GM19238 (cell line): ENCODE results near the gene ADCY5.

Experiments
- DNase-seq: peaks from one replicate; pipeline ENCODE4 v3.0.0; 2011; ENCODE audit warnings: low spot score; ENCODE audit not compliant: insufficient read length

The ADCY5 gene

GRCh38 chr3:123307064-123307463 is 141.8 kb downstream of the ADCY5 start:
- DNase-seq, result no peak

GRCh38 chr3:123305192-123305591 is 143.7 kb downstream of the ADCY5 start:
- DNase-seq, result no peak

- DNase-seq, result no peak
Observed at GRCh38 chr3:123303976-123304560, 144.8 kb downstream of the ADCY5 start.

- no peak for DNase-seq
Observed at GRCh38 chr3:123302961-123303360, 145.9 kb downstream of the ADCY5 start.

GRCh38 chr3:123301331-123302184 is 147.3 kb downstream of the ADCY5 start:
- DNase-seq, result no peak

GRCh38 chr3:123300583-123300982 is 148.3 kb downstream of the ADCY5 start:
- no peak for DNase-seq

- DNase-seq, result no peak
Observed at GRCh38 chr3:123300056-123300455, 148.8 kb downstream of the ADCY5 start.

GRCh38 chr3:123299581-123299980 is 149.3 kb downstream of the ADCY5 start:
- DNase-seq, result no peak

- no peak for DNase-seq
Observed at GRCh38 chr3:123298903-123299302, 150.0 kb downstream of the ADCY5 start.

GRCh38 chr3:123297627-123297899 is 151.3 kb downstream of the ADCY5 start:
- DNase-seq, result no peak

GRCh38 chr3:123296836-123297626 is 151.9 kb downstream of the ADCY5 start:
- no peak for DNase-seq

- DNase-seq, result no peak
Observed at GRCh38 chr3:123296261-123296660, 152.6 kb downstream of the ADCY5 start.

- no peak for DNase-seq
Observed at GRCh38 chr3:123295901-123296250, 153.0 kb downstream of the ADCY5 start.

GRCh38 chr3:123295171-123295900 is 153.6 kb downstream of the ADCY5 start:
- DNase-seq, result no peak

GRCh38 chr3:123294296-123294938 is 154.5 kb downstream of the ADCY5 start:
- no peak for DNase-seq

GRCh38 chr3:123292321-123293310 is 156.3 kb downstream of the ADCY5 start:
- no peak for DNase-seq

- no peak for DNase-seq
Observed at GRCh38 chr3:123291404-123291803, 157.5 kb downstream of the ADCY5 start.

GRCh38 chr3:123290962-123291361 is 157.9 kb downstream of the ADCY5 start:
- DNase-seq, result no peak

- no peak for DNase-seq
Observed at GRCh38 chr3:123290107-123290930, 158.6 kb downstream of the ADCY5 start.
